Measurements from ENCODE around the gene ZFAND2B.
A peak's percentile ranks its signal among the peaks of the same experiment; 100 is the strongest.

ZFAND2B gene

GRCh38 chr2:219207884-219208740 lies 1.5 kb downstream of the ZFAND2B start:
- Histone ChIP-seq H3K27ac (ENCODE audit: low read length) (no peak overlapping the region), H2AFZ (ENCODE audit: low read depth, low read length) (no peak overlapping the region), H3K4me1 (ENCODE audit: low read length) (peaks cover 7% of the 10 kb centered on the region), H3K9me3 (ENCODE audit: insufficient read depth, low read length) (no peaks in the 10 kb centered on the region), H4K20me1 (ENCODE audit: insufficient read depth, low read length) (no peaks in the 10 kb centered on the region), H3K4me2 (ENCODE audit: low read length) (peak overlapping the region; percentile 95), H3K27me3 (ENCODE audit: low read depth, low read length) (no peaks in the 10 kb centered on the region), H3K4me3 (ENCODE audit: low read length) (peak overlapping the region; percentile 91; the same call in 1 of the 2 replicates), H3K79me2 (ENCODE audit: low read length) (no peaks in the 10 kb centered on the region), H3K9ac (ENCODE audit: low read length) (no peak overlapping the region), H3K36me3 (replicated peaks; ENCODE audit: low read depth, low read length) (no peaks in the 10 kb centered on the region)
- TF ChIP-seq EZH2phosphoT487 (IDR thresholded peaks at IDR 0.05; ENCODE audit: low read depth) (no peak), CTCF (IDR thresholded peaks at IDR 0.05; ENCODE audit: low read depth, low read length) (no peak)

- Histone ChIP-seq H3K27me3 (ENCODE audit: low read depth, low read length) (no peaks in the 10 kb centered on the region), H3K9me3 (ENCODE audit: insufficient read depth, low read length) (no peaks in the 10 kb centered on the region), H3K4me3 (ENCODE audit: low read length) (no peak overlapping the region), H3K36me3 (replicated peaks; ENCODE audit: low read depth, low read length) (no peaks in the 10 kb centered on the region), H4K20me1 (ENCODE audit: insufficient read depth, low read length) (no peaks in the 10 kb centered on the region), H3K27ac (ENCODE audit: low read length) (no peak overlapping the region), H3K4me1 (ENCODE audit: low read length) (peaks cover 7% of the 10 kb centered on the region), H3K9ac (ENCODE audit: low read length) (no peak overlapping the region), H3K4me2 (ENCODE audit: low read length) (no peak overlapping the region), H3K79me2 (ENCODE audit: low read length) (no peaks in the 10 kb centered on the region), H2AFZ (ENCODE audit: low read depth, low read length) (no peak overlapping the region)
- TF ChIP-seq EZH2phosphoT487 (IDR thresholded peaks at IDR 0.05; ENCODE audit: low read depth), result no peak
- no peak for TF ChIP-seq CTCF (IDR thresholded peaks at IDR 0.05; ENCODE audit: low read depth, low read length)
These were observed 2.9 kb downstream of the ZFAND2B start for GRCh38 chr2:219209236-219210195.

GRCh38 chr2:219210196-219210885 lies 3.8 kb downstream of the ZFAND2B start:
- Histone ChIP-seq H3K36me3 (replicated peaks; ENCODE audit: low read depth, low read length) (no peaks in the 10 kb centered on the region), H3K4me2 (ENCODE audit: low read length) (no peak overlapping the region), H4K20me1 (ENCODE audit: insufficient read depth, low read length) (no peaks in the 10 kb centered on the region), H3K9ac (ENCODE audit: low read length) (no peak overlapping the region), H3K79me2 (ENCODE audit: low read length) (no peaks in the 10 kb centered on the region), H3K27ac (ENCODE audit: low read length) (no peak overlapping the region), H3K9me3 (ENCODE audit: insufficient read depth, low read length) (no peaks in the 10 kb centered on the region), H2AFZ (ENCODE audit: low read depth, low read length) (no peak overlapping the region), H3K27me3 (ENCODE audit: low read depth, low read length) (no peaks in the 10 kb centered on the region), H3K4me1 (ENCODE audit: low read length) (peaks cover 7% of the 10 kb centered on the region), H3K4me3 (ENCODE audit: low read length) (no peak overlapping the region)
- TF ChIP-seq EZH2phosphoT487 (IDR thresholded peaks at IDR 0.05; ENCODE audit: low read depth) (no peak), CTCF (IDR thresholded peaks at IDR 0.05; ENCODE audit: low read depth, low read length) (no peak)

All from OCI-LY3 (cell line).